WERI-Rb-1 (cell line): Measurements from ENCODE around the gene SHROOM1.

Source experiments
- DNase-seq: peaks from one replicate; pipeline ENCODE4 v3.0.0-alpha.2; 2020
- H3K27ac ChIP-seq: fragments of 250-450 bp; sonication (Bioruptor Pico); 2 replicates; pipeline ENCODE4 v1.5.1; 2020; ENCODE audit warnings: mild to moderate bottlenecking, moderate library complexity
- H3K27me3 ChIP-seq: fragments of 250-450 bp; sonication (Bioruptor Pico); 2 replicates; pipeline ENCODE4 v1.5.1; 2021; ENCODE audit warnings: mild to moderate bottlenecking, low read depth, moderate library complexity; ENCODE audit not compliant: insufficient read depth, severe bottlenecking
- H3K36me3 ChIP-seq: fragments of 250-450 bp; sonication (Bioruptor Pico); 2 replicates; pipeline ENCODE4 v1.5.1; 2020; ENCODE audit warnings: mild to moderate bottlenecking, moderate library complexity
- H3K4me3 ChIP-seq: 2 replicates; pipeline ENCODE4 v1.5.1; 2011; ENCODE audit warnings: low read depth, mild to moderate bottlenecking, control low read depth, low read length
- H3K9me3 ChIP-seq: fragments of 250-450 bp; sonication (Bioruptor Pico); 2 replicates; pipeline ENCODE4 v1.5.1; 2021; ENCODE audit warnings: mild to moderate bottlenecking, moderate library complexity; ENCODE audit not compliant: severe bottlenecking
- CTCF ChIP-seq: IDR thresholded peaks from 2 replicates; pipeline ENCODE4 v1.5.1; 2011; ENCODE audit warnings: low read depth, mild to moderate bottlenecking, control low read depth, inconsistent platforms, low read length

Gene SHROOM1

GRCh38 chr5:132832612-132833011 lies 2.2 kb upstream of the SHROOM1 start:
- no peaks in the 10 kb centered on the region; the same call in 1 of the 2 replicates for H3K36me3 ChIP-seq
- no peaks in the 10 kb centered on the region for H3K9me3 ChIP-seq
- DNase-seq: no peak
- no peak overlapping the region for H3K4me3 ChIP-seq
- H3K27me3 ChIP-seq: no peaks in the 10 kb centered on the region
- no peak overlapping the region for H3K27ac ChIP-seq
- no peak for TF ChIP-seq CTCF

- no peak for DNase-seq
- Histone ChIP-seq H3K36me3 (no peaks in the 10 kb centered on the region; the same call in none of the 2 replicates), H3K4me3 (peak overlapping the region; percentile 62), H3K27me3 (no peaks in the 10 kb centered on the region), H3K9me3 (no peaks in the 10 kb centered on the region), H3K27ac (peak overlapping the region; percentile 94)
- TF ChIP-seq CTCF: no peak
Measured at GRCh38 chr5:132831095-132831860, 831 bp upstream of the SHROOM1 start.

GRCh38 chr5:132829742-132830435 lies 558 bp downstream of the SHROOM1 start:
- DNase-seq: peak; percentile 86
- Histone ChIP-seq H3K9me3 (no peaks in the 10 kb centered on the region), H3K27me3 (no peaks in the 10 kb centered on the region), H3K27ac (peak overlapping the region; percentile 94), H3K36me3 (no peaks in the 10 kb centered on the region; the same call in none of the 2 replicates), H3K4me3 (peak overlapping the region; percentile 62)
- peak; percentile 94 for TF ChIP-seq CTCF

DNA sequence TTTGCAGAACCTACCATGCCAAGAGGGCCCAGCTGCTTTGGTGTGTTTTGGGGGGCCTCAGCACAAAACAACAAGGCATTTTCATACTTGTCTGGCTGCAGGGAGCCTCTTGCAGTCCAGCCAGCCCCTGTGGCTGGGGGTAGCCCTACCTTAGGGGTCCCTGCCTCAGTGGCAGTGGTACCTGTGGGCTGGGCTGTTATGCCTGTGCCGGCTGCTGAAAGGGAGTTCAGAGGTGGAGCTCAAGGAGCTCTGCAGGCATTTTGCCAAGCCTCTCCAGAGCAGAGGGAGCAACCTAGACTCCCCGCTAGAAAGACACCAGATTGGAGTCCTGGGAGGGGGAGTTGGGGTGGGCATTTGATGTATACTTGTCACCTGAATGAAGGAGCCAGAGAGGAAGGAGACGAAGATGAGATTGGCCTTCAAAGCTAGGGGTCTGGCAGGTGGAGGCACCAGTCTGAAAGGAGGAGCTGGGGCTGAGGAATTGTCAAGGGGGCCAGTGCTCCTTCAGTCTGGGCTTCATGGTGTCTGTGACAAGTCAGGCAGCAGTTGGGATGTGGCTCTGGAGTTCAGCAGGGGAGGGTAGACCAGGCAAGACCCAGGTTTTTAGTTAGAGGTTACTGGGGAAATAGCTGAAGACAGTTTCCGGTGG lies 1.5 kb downstream of the SHROOM1 start:
- Histone ChIP-seq H3K36me3 (no peaks in the 10 kb centered on the region; the same call in none of the 2 replicates), H3K27me3 (no peaks in the 10 kb centered on the region), H3K27ac (no peak overlapping the region), H3K9me3 (no peaks in the 10 kb centered on the region), H3K4me3 (no peak overlapping the region)
- DNase-seq: no peak
- TF ChIP-seq CTCF: no peak

DNA sequence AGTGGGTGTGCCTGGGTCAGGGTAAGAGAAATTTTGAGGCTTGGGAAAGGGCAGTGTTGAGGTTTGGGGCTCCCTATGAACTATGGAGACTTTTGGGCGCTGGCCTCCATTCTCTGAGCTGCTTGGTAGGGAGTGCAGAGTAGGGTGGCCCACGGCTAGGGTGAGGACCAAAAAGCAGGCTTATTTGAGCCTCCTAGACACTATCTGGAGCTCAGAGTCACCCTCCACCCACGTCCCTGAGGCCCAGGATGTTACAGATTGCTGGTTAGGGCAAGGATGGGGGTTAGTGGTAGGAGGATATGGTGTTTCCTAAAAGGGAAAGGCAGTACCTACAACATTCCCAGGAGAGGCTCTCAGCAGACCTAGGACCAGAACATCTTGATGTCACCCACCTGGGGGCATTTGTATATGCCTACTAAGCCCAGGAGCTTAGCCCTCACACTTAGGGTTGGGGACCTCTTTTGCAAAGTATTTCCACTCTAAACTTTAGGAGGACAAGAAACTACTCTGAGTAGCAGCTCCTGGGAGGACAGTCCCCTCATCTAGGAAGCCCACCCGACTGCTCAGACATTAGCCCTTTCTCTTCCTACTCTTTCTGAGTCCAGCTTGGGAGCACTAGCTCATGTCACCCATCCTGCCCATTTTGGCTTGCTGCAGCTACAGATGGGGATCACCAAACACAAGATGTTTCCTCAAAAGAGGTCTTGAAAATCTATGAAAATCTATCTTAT lies 2.3 kb downstream of the SHROOM1 start:
- Histone ChIP-seq H3K36me3 (no peaks in the 10 kb centered on the region; the same call in none of the 2 replicates), H3K27ac (no peak overlapping the region), H3K9me3 (no peaks in the 10 kb centered on the region), H3K27me3 (no peaks in the 10 kb centered on the region), H3K4me3 (no peak overlapping the region)
- TF ChIP-seq CTCF: no peak
- DNase-seq: no peak
